HS-27A (cell line): ENCODE data around the gene WDR53.
A peak's percentile ranks its signal among the peaks of the same experiment; 100 is the strongest.
"Not testable (repeated sequence)": the region's sequence is repeated elsewhere in the genome, so short reads cannot be mapped to it uniquely, and the experiment has no call there.

ENCODE experiments used
- DNase-seq: peaks from one replicate; pipeline ENCODE4 v3.0.0-alpha.2; 2012; ENCODE audit warnings: low read depth, missing footprints

Gene WDR53

DNA sequence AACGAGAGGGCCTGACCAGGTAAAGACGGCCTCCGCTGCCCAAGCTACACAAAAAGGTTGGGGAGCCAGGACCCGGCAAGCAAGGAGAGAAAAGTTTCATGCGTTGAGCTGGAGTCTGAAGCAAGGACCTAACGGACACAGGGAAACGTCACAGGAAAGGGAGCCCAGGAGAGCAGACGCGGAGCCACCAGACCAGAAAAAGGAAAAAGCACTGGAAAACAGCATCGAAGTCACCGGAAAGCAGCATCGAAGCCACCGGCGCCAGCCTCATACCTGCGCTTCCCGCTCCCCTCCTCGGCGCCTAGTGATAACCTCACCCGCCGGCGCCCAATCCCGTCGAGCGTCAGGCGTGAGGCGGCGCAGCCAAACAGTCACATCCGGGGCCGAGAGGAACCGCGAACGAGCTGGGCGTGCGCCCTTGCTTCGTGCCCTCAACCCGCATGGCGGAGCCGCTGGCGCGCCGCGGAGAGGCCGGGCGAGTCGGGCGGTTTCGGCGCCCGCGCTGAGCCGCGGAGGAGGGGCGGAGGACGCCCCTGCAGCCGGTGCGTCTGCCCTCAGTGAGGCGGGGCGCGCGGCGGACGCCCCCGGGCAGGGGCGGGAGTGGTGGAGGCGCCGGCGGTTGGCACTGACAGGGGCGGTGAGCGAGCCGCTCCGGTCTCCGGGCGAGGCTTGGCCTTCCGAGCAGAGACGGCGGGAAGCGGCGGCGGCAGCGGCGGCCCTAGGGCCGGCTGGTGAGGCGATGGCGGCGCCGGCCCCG is at the start of gene WDR53, which contains the start of gene FBXO45:
TSS of gene WDR53 (minus strand) at position 309 of the 757 bp plus-strand sequence. CDS start 7,079 bp downstream, outside the sequence.
TSS of gene FBXO45 (plus strand) at position 415 of the 757 bp plus-strand sequence. CDS start at position 740, 325 bp downstream.
- DNase-seq: peak; percentile 69

DNA sequence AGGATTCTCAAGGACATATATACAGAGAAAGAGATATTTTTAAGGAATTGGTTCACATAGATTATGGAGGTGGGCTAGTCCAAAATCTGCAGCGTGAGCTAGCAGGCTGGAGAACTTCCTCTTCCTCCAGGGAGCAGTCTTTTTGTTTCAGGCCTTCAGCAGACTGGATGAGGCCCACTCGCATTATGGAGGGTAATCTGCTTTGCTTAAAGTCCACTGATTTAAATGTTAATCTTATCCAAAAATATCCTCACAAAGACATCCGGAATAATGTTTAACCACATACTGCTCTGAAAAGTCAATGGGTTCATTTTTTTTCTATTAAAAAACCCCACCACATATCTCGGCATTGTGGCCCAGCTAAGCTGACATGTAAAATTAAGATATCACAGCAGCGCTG is 48.9 kb upstream of the WDR53 start:
- no peak for DNase-seq

DNA sequence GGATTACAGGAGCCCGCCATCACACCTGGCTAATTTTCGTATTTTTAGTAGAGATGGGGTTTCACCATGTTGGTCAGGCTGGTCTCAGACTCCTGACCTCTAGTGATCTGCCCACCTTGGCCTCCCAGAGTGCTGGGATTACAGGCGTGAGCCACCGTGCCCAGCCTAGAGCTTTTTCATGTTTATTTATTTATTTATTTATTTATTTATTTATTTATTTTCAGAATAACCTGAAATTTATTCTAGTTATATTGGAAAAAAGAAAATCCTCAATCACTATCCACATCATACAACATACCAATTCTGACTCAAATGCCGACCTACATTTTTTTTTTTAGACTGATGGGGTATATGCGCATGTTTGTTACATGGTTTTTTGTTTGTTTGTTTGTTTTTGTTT is 46.9 kb upstream of the WDR53 start:
- DNase-seq: not testable (repeated sequence)

DNA sequence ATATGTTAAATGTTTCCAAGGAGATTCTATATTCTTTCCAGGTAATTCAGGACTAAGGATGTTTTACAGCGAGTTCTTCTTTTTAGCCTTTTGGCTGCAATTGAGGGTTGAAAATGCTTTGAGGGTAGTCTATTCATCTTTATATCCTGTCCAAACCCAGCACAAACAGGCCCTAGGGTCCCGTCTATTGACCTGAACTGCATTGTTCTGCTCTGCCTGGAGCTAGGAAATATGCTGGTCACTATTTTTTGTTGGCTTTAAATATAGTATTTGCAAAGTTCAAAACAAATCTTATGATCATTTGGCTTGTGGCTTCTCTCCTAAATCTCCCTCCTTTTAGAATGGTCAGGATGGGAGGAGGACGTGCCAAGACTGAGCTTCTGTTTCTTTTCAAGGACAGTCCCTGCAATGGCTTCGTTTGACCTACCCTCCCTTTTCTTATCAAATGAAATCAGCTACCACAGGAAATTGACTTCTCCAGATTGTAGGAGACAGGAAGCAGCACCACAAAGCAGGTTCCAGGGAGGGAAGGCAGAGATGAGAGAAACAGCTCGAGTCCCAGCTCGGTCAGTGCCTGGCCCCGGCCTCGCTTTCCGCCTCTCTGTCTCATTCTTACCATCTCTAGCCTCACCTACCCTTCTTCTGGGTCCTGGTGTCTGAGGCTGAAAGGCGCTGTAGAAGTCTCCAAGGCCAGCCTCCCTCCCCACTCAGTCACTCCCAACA is 43.6 kb upstream of the WDR53 start:
- no peak for DNase-seq

DNA sequence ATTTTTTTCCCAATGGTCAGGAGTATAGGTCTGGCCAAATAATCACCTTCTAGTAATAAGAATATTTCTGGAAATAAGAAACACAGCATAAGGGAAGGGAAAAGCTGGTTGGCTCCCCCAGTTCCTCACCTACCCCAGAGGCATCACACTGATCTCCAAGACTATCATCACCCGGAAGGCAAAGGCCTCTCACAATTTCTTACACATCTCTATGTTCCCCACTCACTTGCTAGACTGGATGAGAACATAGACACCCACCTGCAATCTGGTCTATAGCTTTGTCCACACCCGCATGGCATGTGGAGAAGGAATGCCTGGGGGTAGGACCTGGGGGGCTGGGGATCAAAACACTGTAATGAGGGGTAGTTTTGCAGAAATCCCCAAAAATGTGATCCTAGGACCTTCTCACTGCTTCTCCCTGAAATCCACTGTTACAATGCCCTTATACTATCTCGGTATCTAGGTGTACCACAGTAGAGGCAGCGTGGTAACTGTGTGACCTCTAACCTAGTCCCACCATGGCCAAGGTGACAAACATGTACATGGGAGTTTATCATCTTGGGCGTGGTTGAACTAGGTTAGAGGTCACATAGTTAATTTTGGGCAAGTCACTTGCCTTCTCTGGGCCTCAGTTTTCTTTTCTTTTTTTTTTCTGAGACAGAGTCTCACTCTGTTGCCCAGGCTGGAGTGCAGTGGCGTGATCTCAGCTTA is 41.6 kb upstream of the WDR53 start:
- DNase-seq: no peak

DNA sequence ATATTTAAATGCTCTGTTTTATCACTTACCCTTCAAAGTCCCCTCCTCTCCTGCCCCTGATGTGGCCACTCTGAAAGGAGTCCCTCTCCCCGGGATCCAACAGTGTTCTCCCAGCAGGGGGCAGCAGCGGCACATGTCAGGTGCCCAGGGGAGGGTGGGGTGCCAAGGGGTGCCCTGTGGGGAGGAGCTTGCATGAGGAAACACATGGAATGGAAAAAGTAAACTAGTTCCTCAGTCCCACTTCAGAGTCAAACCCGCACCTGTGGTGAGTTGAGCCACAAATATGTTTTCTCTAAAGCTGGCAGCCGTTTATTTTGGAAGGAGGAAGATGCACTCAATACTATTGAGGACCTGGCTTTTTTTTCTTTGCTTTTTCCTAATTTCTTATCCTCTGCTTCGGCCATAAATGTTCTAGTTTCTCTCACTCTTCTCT is 41.0 kb upstream of the WDR53 start:
- peak; percentile 50 for DNase-seq

DNA sequence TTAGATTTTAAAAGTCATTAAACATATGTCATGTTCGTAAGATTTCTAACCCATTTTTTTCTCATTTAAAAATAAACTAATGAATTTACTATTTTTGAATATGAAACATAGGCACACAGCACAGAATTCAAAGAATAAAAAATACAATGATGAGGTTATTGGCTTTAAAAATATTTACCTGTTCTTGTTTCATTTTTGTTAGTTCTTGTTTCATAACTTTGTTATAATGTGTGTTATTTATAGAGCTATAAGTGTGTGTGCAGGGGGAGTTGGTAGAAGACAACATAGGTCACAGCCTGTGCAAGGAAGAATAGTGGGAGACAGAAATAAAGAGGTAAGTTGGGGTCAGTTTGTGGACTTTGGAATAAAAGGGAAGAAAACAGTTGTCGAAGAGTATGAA is 40.3 kb upstream of the WDR53 start:
- DNase-seq: no peak

DNA sequence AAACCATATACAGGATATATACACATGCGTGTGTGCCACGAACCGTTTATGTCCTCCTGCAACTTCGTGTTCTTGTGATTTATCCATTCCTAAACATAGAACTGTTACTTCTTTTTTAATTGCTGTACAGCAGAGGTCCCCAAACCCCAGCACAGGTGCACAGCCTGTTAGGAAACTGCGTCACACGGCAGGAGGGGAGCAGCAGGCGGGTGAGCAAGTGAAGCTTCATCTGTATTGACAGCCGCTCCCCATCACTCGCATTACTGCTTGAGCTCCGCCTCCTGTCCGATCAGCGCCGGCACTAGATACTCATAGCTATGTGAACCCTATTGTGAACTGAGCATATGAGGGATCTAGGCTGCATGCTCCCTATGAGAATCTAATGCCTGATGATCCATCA is 36.2 kb upstream of the WDR53 start:
- DNase-seq: no peak

DNA sequence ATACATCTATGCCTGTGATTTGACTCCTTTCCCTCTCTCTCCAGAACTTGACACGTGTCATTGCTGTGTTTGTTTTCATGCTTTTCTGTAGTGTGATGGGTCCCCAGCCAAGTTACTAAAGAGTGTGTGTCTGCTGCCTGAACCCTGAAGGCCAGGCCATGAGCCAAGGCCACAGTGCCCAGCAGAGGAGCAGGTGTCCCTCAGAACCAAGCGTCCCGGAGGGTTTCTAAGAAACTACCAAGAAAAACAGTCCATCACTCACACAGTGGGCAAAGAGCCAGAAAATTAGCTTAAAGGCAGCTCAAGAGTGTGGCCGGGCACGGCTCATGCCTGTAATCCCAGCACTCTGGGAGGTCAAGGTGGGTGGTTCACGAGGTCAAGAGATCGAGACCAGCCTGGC is 35.3 kb upstream of the WDR53 start:
- no peak for DNase-seq

DNA sequence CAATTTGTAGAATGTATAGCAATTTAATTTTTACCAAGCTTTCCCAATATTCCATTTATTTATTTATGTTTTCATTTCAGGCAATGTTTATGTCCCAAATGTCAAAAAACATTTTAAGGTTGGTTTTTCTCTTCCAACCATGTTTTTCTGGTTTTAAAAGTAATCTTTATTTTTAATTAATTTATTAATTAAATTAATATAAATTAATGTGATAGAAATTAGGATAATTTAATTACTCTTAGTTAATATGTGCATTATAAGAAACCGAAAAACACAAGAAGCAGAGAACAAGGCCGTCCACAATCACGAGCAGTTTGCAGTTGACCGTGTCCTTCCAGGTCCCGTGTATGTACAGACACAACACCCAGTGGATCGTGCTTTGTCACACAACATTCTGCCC is 34.3 kb upstream of the WDR53 start:
- no peak for DNase-seq

DNA sequence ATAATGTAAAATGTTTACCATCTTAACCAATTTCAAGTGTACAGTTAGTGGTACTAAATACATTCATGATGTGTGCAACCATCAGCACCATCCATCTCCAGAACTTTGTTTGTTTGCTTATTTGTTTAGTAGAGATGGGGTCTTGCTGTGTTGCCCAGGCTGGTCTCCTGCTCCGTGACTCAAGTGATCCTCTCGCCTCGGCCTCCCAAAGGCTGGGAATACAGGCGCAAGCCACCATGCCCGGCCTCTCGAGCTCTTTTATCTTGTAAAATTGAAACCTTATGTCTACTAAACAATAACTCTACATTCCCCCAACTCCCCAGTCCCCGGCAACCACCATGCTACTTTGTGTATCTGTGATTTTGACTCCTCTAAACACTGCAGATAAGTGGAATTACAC is 32.0 kb upstream of the WDR53 start:
- DNase-seq: no peak

DNA sequence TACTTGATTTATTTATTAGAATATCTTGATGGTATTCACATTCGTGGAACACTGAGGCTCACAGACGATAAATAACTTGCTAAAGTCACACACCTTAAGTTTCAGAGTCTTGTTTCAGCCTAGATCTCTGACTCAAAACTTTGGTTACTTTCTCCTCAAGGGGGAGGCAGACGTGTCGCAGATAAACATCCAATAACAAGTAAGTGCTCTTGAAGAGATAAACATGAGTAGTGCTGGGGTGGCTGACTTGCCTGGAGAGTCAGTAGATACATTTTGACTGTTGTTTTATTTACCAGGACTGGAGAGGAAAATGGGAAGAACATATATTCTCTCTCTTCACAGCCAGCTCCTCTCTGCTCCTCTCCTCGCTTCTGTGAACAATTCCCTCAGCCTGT is 31.4 kb upstream of the WDR53 start:
- no peak for DNase-seq

DNA sequence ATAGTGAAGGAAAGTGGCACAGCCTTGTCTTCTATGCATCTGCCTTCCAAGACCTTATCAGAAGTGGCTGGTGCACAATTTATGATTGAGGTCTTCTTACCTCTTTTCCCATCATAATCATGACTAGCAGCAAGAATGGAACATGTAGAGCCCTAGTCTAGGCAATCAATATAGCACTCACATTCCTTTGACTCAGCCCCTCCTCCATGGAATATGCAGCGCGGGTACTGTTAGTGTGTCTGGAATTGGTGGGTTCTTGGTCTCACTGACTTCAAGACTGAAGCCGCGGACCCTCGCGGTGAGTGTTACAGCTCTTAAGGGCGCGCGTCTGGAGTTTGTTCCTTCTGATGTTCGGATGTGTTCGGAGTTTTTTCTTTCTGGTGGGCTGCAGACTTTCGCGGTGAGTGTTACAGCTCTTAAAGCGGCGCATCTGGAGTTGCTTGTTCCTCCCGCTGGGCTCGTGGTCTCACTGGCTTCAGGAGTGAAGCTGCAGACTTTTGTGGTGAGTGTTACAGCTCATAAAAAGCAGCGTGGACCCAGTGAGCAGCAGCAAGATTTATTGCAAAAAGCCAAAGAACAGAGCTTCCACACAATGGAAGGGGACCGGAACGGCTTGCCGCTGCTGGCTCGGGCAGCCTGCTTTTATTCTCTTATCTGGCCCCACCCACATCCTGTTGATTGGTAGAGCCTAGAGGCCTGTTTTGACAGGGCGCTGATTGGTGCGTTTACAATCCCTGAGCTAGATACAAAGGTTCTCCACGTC is 29.8 kb upstream of the WDR53 start:
- DNase-seq: not testable (repeated sequence)

DNA sequence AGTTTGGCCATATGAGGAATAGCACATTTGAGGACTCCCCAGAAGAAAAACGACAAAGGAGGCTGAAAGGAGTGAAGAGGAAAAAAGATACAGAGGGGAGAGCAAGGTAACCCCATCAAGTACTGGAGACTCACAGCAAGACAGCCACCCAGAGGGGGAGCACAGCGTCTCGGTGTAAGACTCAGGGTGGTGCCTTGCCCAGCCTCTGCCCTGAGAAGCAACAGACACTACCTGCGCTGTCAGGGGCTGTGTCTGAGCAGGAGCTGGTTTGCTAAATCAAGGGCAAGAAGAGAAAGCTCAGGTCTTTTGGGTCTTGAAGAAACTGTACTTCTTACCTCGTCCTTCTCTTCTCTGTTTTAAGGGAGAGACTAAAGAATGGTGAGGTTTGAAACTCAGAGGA is 28.0 kb upstream of the WDR53 start:
- no peak for DNase-seq

DNA sequence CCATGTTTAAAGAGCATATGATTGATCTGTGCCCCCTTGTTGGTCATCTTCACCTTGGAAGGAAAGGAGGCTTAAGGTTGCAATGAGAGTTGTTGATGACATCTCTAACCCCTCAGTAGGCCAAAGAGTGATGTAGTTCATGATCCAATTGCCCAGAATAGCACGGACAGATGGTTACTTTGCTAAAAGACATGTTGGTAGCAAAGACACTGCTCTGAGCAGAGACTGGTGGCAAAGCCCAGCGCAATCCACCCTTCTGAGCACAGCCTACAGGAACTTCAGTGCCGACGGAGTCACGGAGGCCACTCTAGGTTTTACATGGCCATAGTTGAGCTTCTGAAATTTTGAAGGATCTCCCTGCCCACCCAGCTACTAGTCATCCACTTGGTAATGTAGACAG is 21.9 kb upstream of the WDR53 start:
- no peak for DNase-seq

DNA sequence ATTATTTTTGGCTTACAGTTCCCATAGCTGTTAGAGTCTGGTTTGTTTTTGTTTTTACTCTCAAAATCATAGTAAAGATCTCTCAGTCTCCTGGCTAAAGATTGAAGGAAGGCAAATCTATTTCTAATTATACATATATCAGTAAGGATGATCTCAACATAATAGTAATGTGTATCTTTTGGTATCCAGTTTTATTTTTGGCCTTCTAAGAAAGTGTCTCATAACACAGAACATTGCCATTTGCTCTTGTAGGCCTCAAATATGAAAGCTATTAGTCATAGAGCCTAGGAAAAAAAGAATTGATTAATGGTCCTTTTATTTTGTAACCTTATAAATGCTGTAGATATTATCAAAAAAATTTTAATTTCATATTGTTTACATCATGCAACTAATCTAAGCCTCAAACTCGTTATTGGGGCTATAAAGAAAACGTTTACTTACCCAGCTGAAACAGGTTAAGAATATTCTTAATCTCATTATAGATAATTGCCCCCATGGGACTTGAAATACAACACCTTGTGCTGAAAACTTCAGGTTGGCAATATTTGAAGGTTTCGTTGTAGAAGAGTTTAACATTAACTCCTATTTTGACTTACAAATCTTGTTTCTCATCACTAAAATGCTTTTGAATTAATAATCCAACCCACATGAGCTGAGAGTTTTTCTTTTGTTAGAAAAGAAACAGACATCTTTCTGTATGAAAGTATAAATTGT is 16.8 kb upstream of the WDR53 start:
- no peak for DNase-seq

DNA sequence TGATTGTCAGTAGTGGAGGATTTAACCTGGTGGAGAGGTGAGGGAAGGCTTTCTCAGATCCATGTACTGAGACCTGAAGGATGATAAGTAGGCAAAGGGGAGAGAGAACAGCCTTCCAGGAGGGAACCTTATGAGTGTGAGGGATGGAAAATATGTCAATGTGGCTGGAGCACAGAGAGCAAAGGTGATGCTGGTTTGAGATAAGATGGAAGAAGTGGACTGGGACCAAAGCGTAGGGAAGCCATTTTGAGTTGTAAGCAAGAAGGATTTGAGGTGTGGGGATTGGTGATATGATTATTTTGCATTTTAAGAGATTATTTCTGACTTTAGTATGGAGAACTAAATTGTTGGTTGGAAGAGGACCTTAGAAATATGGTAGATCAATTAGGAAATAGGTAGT is 4.0 kb upstream of the WDR53 start:
- no peak for DNase-seq

DNA sequence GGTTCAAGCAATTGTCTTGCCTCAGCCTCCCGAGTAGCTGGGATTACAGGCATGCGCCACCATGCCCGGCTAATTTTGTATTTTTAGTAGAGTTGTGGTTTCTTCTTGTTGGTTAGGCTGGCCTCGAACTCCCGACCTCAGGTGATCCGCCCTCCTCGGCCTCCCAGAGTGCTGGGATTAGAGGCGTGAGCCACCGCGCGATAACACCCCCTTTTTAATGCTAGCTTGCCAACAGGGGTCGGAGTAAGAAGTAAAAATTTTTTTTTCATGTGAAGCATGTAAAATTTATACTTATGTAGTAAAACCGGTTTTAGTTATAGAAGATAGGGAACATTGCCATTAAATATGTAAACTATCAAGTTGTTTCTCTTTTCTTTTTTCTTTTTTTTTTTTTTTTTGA is 2.0 kb upstream of the WDR53 start:
- DNase-seq: not testable (repeated sequence)

DNA sequence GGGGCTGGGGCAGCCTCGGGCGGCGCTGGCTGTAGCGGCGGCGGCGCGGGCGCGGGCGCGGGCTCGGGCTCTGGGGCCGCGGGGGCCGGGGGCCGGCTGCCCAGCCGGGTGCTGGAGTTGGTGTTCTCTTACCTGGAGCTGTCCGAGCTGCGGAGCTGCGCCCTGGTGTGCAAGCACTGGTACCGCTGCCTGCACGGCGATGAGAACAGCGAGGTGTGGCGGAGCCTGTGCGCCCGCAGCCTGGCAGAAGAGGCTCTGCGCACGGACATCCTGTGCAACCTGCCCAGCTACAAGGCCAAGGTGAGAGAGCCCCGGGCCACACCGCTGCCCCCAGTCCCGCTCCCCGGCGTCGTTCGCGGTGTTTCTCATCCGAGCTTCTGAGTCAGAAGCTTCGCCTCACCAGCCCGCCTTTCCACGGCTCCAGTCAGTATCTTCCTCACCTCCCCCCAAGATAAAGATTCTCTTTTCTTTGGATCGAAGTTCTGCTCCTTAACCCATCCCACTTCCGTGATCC is 706 bp upstream of the WDR53 start:
- DNase-seq: peak; percentile 4

DNA sequence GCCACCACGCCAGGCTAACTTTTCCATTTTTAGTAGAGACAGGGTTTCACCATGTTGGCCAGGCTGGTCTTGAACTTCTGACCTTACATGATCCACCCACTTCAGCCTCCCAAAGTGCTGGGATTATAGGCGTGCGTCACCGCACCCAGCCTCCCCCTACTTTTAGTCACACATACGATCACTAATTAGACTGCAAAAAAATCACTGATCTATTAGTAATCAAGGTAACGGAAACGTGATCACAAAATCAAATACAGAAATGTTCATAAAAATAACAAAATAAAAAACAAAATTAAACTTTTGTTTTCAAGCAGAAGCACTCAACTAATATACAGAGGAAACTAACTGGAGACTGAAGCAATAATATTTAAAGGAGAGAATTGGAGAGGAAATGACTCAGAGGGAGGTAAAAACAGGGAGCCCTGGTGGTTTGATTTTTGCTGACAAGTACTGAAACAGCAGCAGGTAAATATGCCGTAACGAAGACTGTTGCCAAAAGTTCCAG is 4.6 kb downstream of the WDR53 start:
- DNase-seq: no peak

DNA sequence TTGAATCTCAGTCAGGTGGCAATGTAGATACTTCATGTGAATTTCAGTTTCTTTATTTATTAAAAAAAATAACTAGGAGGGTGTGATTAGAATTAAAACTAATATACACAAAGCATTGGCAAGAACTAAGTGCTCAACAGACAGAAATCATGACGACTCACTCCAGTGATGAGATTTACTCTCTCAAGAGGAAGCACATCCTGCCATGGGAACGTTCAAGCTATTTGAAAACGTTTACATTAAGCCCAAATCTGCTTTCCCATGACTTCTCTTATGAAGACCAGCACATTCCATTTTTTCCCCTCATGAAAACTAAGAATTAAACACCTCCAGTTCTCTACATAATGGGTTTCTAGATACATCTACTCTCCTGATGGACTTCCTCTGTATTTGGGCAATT is 8.5 kb downstream of the WDR53 start:
- no peak for DNase-seq
